BJ (cell line): ENCODE data around the gene KCNN3. TPM values are rescaled to one million over a fixed set of nuclear protein-coding genes. Genes with fewer than 3 reads are reported as not detected.

Experiments used
- CTCF ChIA-PET: fragments of 350-600 bp; formaldehyde crosslinking; extraction: SDS; loops from one replicate; lab custom pipeline; 2021; ENCODE audit warnings: antibody characterized with exemption, inconsistent platforms; lab: Yijun Ruan, JAX
- POLR2A ChIA-PET: fragments of 300-600 bp; sonication (Branson Sonifier 250); formaldehyde crosslinking; extraction: SDS; loops from one replicate; lab custom pipeline; 2021; ENCODE audit warnings: antibody characterized with exemption; lab: Charles Lee
- DNase-seq: peaks from one replicate; pipeline ENCODE4 v3.0.0-alpha.2; 2011; ENCODE audit warnings: low read depth
- H3K27me3 ChIP-seq: 2 replicates; pipeline ENCODE4 v1.6.0; 2011; ENCODE audit warnings: low read length; ENCODE audit not compliant: control insufficient read depth, insufficient read depth
- H3K36me3 ChIP-seq: 2 replicates; pipeline ENCODE4 v1.5.1; 2011; ENCODE audit warnings: low read length; ENCODE audit not compliant: control insufficient read depth, insufficient read depth
- H3K4me3 ChIP-seq: 2 replicates; pipeline ENCODE4 v1.5.1; 2011; ENCODE audit warnings: low read depth, mild to moderate bottlenecking, control low read depth, low read length
- CTCF ChIP-seq: IDR thresholded peaks from 2 replicates; pipeline ENCODE4 v1.5.1; 2011; ENCODE audit warnings: low read depth, mild to moderate bottlenecking, control low read depth, inconsistent platforms, low read length, moderate library complexity; ENCODE audit not compliant: insufficient read depth
- polyA plus RNA-seq: library from polyadenylated mRNA; depleted of rRNA; stranded (reverse); fragments of >200 nt; gene quantifications from 2 replicates; pipeline ENCODE4 v1.2.3, GENCODE V29; 2011

The KCNN3 gene
- polyA plus RNA-seq, 1 experiment, result not detected

DNA sequence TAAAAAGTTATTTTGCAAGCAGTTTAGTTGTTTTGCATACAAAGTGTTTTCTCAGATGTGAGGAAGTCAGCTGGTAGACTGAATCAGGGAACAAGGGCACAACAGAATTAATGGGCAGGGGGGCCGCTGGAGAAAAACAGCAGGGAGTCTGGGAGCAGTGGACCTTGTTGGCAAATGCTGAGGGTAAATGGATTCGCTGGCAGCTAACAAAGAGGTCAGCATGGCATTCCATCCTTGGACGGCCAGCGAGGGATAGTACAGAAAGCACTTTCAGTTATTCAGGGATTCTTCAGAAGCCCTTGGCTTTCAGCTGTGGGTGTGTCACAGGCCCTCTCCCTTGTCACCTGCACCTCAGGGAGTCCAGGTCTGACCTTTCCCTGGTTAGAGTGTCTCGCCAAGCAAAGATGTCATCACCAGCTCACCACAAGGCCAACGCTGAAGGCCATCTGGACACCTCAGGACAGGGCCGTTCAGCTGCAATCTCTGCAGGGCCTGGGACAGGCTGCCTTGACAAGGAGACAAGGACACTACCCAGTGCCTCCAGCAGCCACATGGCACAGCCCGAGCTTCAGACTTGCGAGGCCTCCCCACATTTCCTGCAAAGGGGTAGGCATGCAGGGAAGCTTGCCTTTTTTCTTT is 90.4 kb downstream of the KCNN3 start:
- Histone ChIP-seq H3K36me3 (no peaks in the 10 kb centered on the region), H3K27me3 (peaks cover 9% of the 10 kb centered on the region), H3K4me3 (no peak overlapping the region)
- POLR2A ChIA-PET, result no interaction called here
- CTCF ChIA-PET, result no interaction called here
- DNase-seq, result no peak
- no peak for TF ChIP-seq CTCF

- CTCF ChIA-PET, result no interaction called here
These were observed 91.1 kb downstream of the KCNN3 start for GRCh38 chr1:154778944-154779343.

DNA sequence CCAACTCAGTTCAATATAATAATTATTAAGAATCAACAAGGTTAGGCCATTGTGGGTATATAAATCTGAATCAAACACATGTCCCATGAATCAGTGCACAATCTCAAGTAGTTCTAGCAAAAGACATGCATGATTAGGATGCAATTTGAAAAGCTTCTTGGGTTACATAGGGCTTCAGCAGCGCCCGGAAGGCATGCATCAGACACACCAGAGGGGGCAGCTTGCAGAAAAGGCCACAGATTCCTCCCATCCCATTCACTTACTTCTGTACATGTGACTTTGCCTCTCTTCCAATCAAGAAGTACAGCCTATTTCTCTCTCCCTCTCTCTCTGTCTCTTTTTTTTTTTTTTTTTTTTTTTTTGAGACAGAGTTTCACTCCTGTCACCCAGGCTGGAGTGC is 91.8 kb downstream of the KCNN3 start:
- no peak overlapping the region for H3K4me3 ChIP-seq
- TF ChIP-seq CTCF, result no peak
- peaks cover 12% of the 10 kb centered on the region for H3K27me3 ChIP-seq
- ChIA-PET CTCF (no interaction called here), POLR2A (no interaction called here)
- DNase-seq, result no peak
- H3K36me3 ChIP-seq, result no peaks in the 10 kb centered on the region

More at GRCh38 chr1:154778944-154779343, 91.1 kb downstream of the KCNN3 start:
- peaks cover 9% of the 10 kb centered on the region for H3K27me3 ChIP-seq
- no peak for TF ChIP-seq CTCF
- H3K36me3 ChIP-seq, result no peaks in the 10 kb centered on the region
- DNase-seq, result no peak
- no peak overlapping the region for H3K4me3 ChIP-seq
- POLR2A ChIA-PET, result no interaction called here

DNA sequence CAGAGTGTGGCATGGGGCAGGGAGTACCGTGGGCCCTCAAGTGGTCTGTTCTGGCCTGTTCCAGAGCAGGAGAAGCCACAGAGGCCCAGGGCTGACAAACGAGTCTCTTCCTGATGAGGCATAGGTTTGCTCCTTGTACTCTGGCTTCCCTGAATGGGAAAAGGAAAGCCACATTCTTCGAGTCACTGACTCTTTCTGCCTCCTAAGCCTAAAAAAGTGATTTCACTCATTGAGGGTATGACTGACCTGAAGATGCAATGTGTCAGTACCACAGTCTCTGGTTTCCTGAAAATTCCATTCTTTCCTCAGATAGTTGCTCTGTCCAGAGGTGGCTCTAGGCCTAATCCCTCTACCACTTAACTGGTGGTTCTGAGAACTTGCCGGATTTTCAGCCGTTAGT is 92.3 kb downstream of the KCNN3 start:
- TF ChIP-seq CTCF, result no peak
- CTCF ChIA-PET, result no interaction called here
- no peak for DNase-seq
- H3K36me3 ChIP-seq, result no peaks in the 10 kb centered on the region
- POLR2A ChIA-PET, result no interaction called here
- H3K4me3 ChIP-seq, result no peak overlapping the region
- H3K27me3 ChIP-seq, result peaks cover 12% of the 10 kb centered on the region

DNA sequence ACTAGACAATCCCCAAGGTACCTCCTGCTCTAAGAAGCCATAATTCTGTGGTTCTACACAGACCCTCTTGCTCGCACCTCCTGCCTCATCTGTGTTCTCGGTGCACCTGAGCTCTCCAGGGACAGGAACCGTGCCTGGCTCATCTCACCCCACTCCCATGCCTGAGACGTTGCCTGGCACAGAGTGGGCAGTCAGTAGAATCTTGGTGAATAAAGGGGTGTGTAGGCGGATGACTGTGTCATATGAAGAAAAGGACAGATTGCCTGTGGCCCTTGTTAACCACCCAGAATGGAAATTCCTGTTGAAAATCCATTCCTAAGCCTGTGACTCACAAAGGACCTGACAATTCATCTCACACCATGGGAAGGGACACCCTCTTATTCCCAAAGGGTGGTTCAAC is 92.9 kb downstream of the KCNN3 start:
- no peak for DNase-seq
- Histone ChIP-seq H3K4me3 (no peak overlapping the region), H3K36me3 (no peaks in the 10 kb centered on the region), H3K27me3 (peaks cover 13% of the 10 kb centered on the region)
- TF ChIP-seq CTCF, result no peak
- CTCF ChIA-PET, result no interaction called here
- POLR2A ChIA-PET, result no interaction called here
